ENCODE results near the gene ATP13A2.

The ATP13A2 gene

GRCh38 chr1:17011439-17012307 lies at the start of gene ATP13A2:
Gene ATP13A2, minus strand, starts transcription at chr1:17011928. Its CDS starts 190 bp downstream, at chr1:17011738.
- peak within 1 kb of the TSS; percentile 78 for H3K4me3 Mint-ChIP-seq
- H3K36me3 Mint-ChIP-seq = no peaks in the 10 kb centered on the region
- H3K27ac Mint-ChIP-seq = peak within 1 kb of the TSS; percentile 32

GRCh38 chr1:17061486-17061885 lies 49.8 kb upstream of the ATP13A2 start:
- peaks cover 10% of the 10 kb centered on the region for H3K27me3 Mint-ChIP-seq
- no peak for ATAC-seq
- no peaks in the 10 kb centered on the region for H3K9me3 Mint-ChIP-seq
- no peaks in the 10 kb centered on the region for H3K36me3 Mint-ChIP-seq
- H3K27ac Mint-ChIP-seq = no peak overlapping the region
- H3K4me3 Mint-ChIP-seq = no peak overlapping the region
- peaks cover 14% of the 10 kb centered on the region for H3K4me1 Mint-ChIP-seq

More at GRCh38 chr1:17011439-17012307, at the start of gene ATP13A2:
- Mint-ChIP-seq H3K27me3 (no peaks in the 10 kb centered on the region), H3K9me3 (no peaks in the 10 kb centered on the region), H3K4me1 (peaks cover 38% of the 10 kb centered on the region)
- ATAC-seq = peak; percentile 99

GRCh38 chr1:17060306-17060749 lies 48.6 kb upstream of the ATP13A2 start:
- no peaks in the 10 kb centered on the region for H3K9me3 Mint-ChIP-seq
- no peak overlapping the region for H3K4me3 Mint-ChIP-seq
- peak; percentile 14 for ATAC-seq
- H3K27ac Mint-ChIP-seq = peak overlapping the region; percentile 62
- H3K36me3 Mint-ChIP-seq = no peaks in the 10 kb centered on the region
- H3K27me3 Mint-ChIP-seq = peaks cover 10% of the 10 kb centered on the region
- peaks cover 14% of the 10 kb centered on the region for H3K4me1 Mint-ChIP-seq

GRCh38 chr1:17059391-17060305 lies 47.9 kb upstream of the ATP13A2 start:
- Mint-ChIP-seq H3K4me1 (peaks cover 14% of the 10 kb centered on the region), H3K9me3 (no peaks in the 10 kb centered on the region), H3K4me3 (peak overlapping the region; percentile 7), H3K27me3 (peaks cover 10% of the 10 kb centered on the region), H3K36me3 (no peaks in the 10 kb centered on the region), H3K27ac (peak overlapping the region; percentile 62)
- ATAC-seq = peak; percentile 95

- peaks cover 21% of the 10 kb centered on the region for H3K4me1 Mint-ChIP-seq
- H3K36me3 Mint-ChIP-seq = no peaks in the 10 kb centered on the region
- no peak overlapping the region for H3K27ac Mint-ChIP-seq
- H3K4me3 Mint-ChIP-seq = no peak overlapping the region
- peaks cover 10% of the 10 kb centered on the region for H3K27me3 Mint-ChIP-seq
- ATAC-seq = no peak
- no peaks in the 10 kb centered on the region for H3K9me3 Mint-ChIP-seq
Observed at GRCh38 chr1:17056551-17056950, 44.8 kb upstream of the ATP13A2 start.

- ATAC-seq = no peak
- H3K9me3 Mint-ChIP-seq = no peaks in the 10 kb centered on the region
- peaks cover 10% of the 10 kb centered on the region for H3K27me3 Mint-ChIP-seq
- H3K4me1 Mint-ChIP-seq = peaks cover 28% of the 10 kb centered on the region
- no peak overlapping the region for H3K27ac Mint-ChIP-seq
- H3K4me3 Mint-ChIP-seq = no peak overlapping the region
- peaks cover 6% of the 10 kb centered on the region for H3K36me3 Mint-ChIP-seq
Observed at GRCh38 chr1:17055801-17056200, 44.1 kb upstream of the ATP13A2 start.

- Mint-ChIP-seq H3K27ac (peak within 1 kb of the TSS; percentile 91), H3K4me3 (peak within 1 kb of the TSS; percentile 98), H3K27me3 (peaks cover 10% of the 10 kb centered on the region), H3K4me1 (peaks cover 14% of the 10 kb centered on the region), H3K9me3 (no peaks in the 10 kb centered on the region), H3K36me3 (peaks cover 6% of the 10 kb centered on the region)
- ATAC-seq = peak; percentile 100
Observed at GRCh38 chr1:17053685-17054410, 42.1 kb upstream of the ATP13A2 start, which contains the start of gene SDHB. Gene SDHB, minus strand, starts transcription at chr1:17054032. Its CDS starts 13 bp downstream, at chr1:17054019.

GRCh38 chr1:17053086-17053684 lies 41.5 kb upstream of the ATP13A2 start:
- Mint-ChIP-seq H3K27me3 (peaks cover 5% of the 10 kb centered on the region), H3K27ac (peak overlapping the region; percentile 91), H3K4me1 (peaks cover 14% of the 10 kb centered on the region), H3K9me3 (no peaks in the 10 kb centered on the region), H3K4me3 (peak overlapping the region; percentile 98), H3K36me3 (peaks cover 6% of the 10 kb centered on the region)
- ATAC-seq = no peak

GRCh38 chr1:17052641-17053040 lies 40.9 kb upstream of the ATP13A2 start:
- no peaks in the 10 kb centered on the region for H3K9me3 Mint-ChIP-seq
- no peak for ATAC-seq
- peaks cover under 1% of the 10 kb centered on the region for H3K27me3 Mint-ChIP-seq
- H3K27ac Mint-ChIP-seq = peak overlapping the region; percentile 91
- H3K4me1 Mint-ChIP-seq = peaks cover 20% of the 10 kb centered on the region
- peaks cover 6% of the 10 kb centered on the region for H3K36me3 Mint-ChIP-seq
- H3K4me3 Mint-ChIP-seq = peak overlapping the region; percentile 21

- no peak overlapping the region for H3K4me3 Mint-ChIP-seq
Observed at GRCh38 chr1:17052038-17052437, 40.3 kb upstream of the ATP13A2 start.

GRCh38 chr1:17047924-17048323 lies 36.2 kb upstream of the ATP13A2 start:
- Mint-ChIP-seq H3K4me3 (no peak overlapping the region), H3K27me3 (no peaks in the 10 kb centered on the region), H3K9me3 (no peaks in the 10 kb centered on the region), H3K4me1 (peaks cover 28% of the 10 kb centered on the region), H3K36me3 (peaks cover 17% of the 10 kb centered on the region), H3K27ac (no peak overlapping the region)
- ATAC-seq = no peak

More at GRCh38 chr1:17052038-17052437, 40.3 kb upstream of the ATP13A2 start:
- H3K9me3 Mint-ChIP-seq = no peaks in the 10 kb centered on the region
- peaks cover 6% of the 10 kb centered on the region for H3K36me3 Mint-ChIP-seq
- no peak for ATAC-seq
- peaks cover 20% of the 10 kb centered on the region for H3K4me1 Mint-ChIP-seq
- no peaks in the 10 kb centered on the region for H3K27me3 Mint-ChIP-seq
- H3K27ac Mint-ChIP-seq = no peak overlapping the region

GRCh38 chr1:17046334-17046657 lies 34.6 kb upstream of the ATP13A2 start:
- ATAC-seq = no peak
- Mint-ChIP-seq H3K4me1 (peaks cover 25% of the 10 kb centered on the region), H3K4me3 (no peak overlapping the region), H3K27me3 (no peaks in the 10 kb centered on the region), H3K9me3 (no peaks in the 10 kb centered on the region), H3K27ac (peak overlapping the region; percentile 57), H3K36me3 (peaks cover 25% of the 10 kb centered on the region)

GRCh38 chr1:17045634-17046333 lies 34.1 kb upstream of the ATP13A2 start:
- Mint-ChIP-seq H3K4me3 (peak overlapping the region; percentile 58), H3K4me1 (peaks cover 20% of the 10 kb centered on the region), H3K9me3 (no peaks in the 10 kb centered on the region), H3K27ac (peak overlapping the region; percentile 57), H3K27me3 (no peaks in the 10 kb centered on the region), H3K36me3 (peaks cover 21% of the 10 kb centered on the region)
- ATAC-seq = peak; percentile 41

GRCh38 chr1:17045150-17045549 lies 33.4 kb upstream of the ATP13A2 start:
- no peak for ATAC-seq
- Mint-ChIP-seq H3K36me3 (peaks cover 25% of the 10 kb centered on the region), H3K4me1 (peaks cover 20% of the 10 kb centered on the region), H3K9me3 (no peaks in the 10 kb centered on the region), H3K27me3 (no peaks in the 10 kb centered on the region), H3K27ac (peak overlapping the region; percentile 57), H3K4me3 (peak overlapping the region; percentile 3)

Data from stimulated activated memory B cell treated with anti-CD40 and anti-IgM and Interleukin-4, amounts not matched to agents 10 μg/mL and 1 μg/mL and 100 μg/mL, for 72 hours (primary cell).